OCI-LY7 (cell line): ENCODE results near the gene INTS7. TPM values are rescaled to one million over a fixed set of nuclear protein-coding genes. Genes with fewer than 3 reads are reported as not detected.

ENCODE experiments used
- BruUV-seq: library from RNA; stranded (reverse); fragments of 400-500 nt; replicated peaks from 2 replicates; lab custom pipeline; 2021; lab: Mats Ljungman, UMichigan
- CTCF ChIA-PET: fragments of 300-600 bp; sonication (Branson Sonifier 250); formaldehyde crosslinking; loops from one replicate; lab custom pipeline; 2022; ENCODE audit warnings: antibody characterized with exemption; ENCODE audit not compliant: unreplicated experiment; lab: Charles Lee
- POLR2A ChIA-PET: fragments of 300-600 bp; sonication (Branson Sonifier 250); formaldehyde crosslinking; loops from one replicate; lab custom pipeline; 2022; ENCODE audit warnings: antibody characterized with exemption; lab: Charles Lee
- DNase-seq: peaks from one replicate; pipeline ENCODE4 v3.0.0-alpha.2; 2015; ENCODE audit warnings: low spot score
- H2AFZ ChIP-seq: fragments of 200-600 bp; sonication (generic), shearing (Covaris generic); 2 replicates; pipeline ENCODE4 v1.6.1; 2014; ENCODE audit warnings: mild to moderate bottlenecking, antibody characterized with exemption, low read length, moderate library complexity
- H3K27ac ChIP-seq: fragments of 200-600 bp; sonication (generic); 2 replicates; pipeline ENCODE4 v1.5.1; 2014; ENCODE audit warnings: mixed run types, low read depth, mild to moderate bottlenecking, moderate library complexity, low read length, inconsistent platforms; ENCODE audit not compliant: poor library complexity, severe bottlenecking
- H3K36me3 ChIP-seq: fragments of 200-600 bp; sonication (generic); 2 replicates; pipeline ENCODE4 v1.6.1; 2014; ENCODE audit warnings: mild to moderate bottlenecking, antibody characterized with exemption, low read length, moderate library complexity, mixed read lengths; ENCODE audit not compliant: insufficient read depth
- H3K4me1 ChIP-seq: fragments of 200-600 bp; sonication (generic); 2 replicates; pipeline ENCODE4 v1.5.1; 2014; ENCODE audit warnings: mild to moderate bottlenecking, low read length; ENCODE audit not compliant: insufficient read depth, poor library complexity, severe bottlenecking
- H3K4me2 ChIP-seq: fragments of 200-600 bp; sonication (generic); 2 replicates; pipeline ENCODE4 v1.6.1; 2014; ENCODE audit warnings: mild to moderate bottlenecking, low read length
- H3K4me3 ChIP-seq: fragments of 200-600 bp; sonication (generic); 2 replicates; pipeline ENCODE4 v1.5.1; 2014; ENCODE audit warnings: mild to moderate bottlenecking, low read depth, low read length; ENCODE audit not compliant: poor library complexity, severe bottlenecking
- H3K79me2 ChIP-seq: fragments of 200-600 bp; sonication (generic); 2 replicates; pipeline ENCODE4 v1.6.1; 2016; ENCODE audit warnings: low read depth, mild to moderate bottlenecking, low read length, moderate library complexity, mixed read lengths; ENCODE audit not compliant: insufficient read depth
- H3K9me2 ChIP-seq: fragments of 200-600 bp; sonication (generic); 2 replicates; pipeline ENCODE4 v1.6.1; 2016; ENCODE audit warnings: mild to moderate bottlenecking, low read length, mixed read lengths; ENCODE audit not compliant: insufficient read depth
- H3K9me3 ChIP-seq: fragments of 200-600 bp; sonication (generic); 2 replicates; pipeline ENCODE4 v1.6.1; 2014; ENCODE audit warnings: mild to moderate bottlenecking, mixed run types, low read length, mixed read lengths
- H4K20me1 ChIP-seq: fragments of 200-600 bp; sonication (generic); 2 replicates; pipeline ENCODE4 v1.6.1; 2014; ENCODE audit warnings: mild to moderate bottlenecking, antibody characterized with exemption, low read length, moderate library complexity, mixed read lengths; ENCODE audit not compliant: insufficient read depth
- EZH2phosphoT487 ChIP-seq: fragments of 200-600 bp; sonication (generic); IDR thresholded peaks from 2 replicates; pipeline ENCODE4 v1.6.1; 2018; ENCODE audit warnings: low read depth, borderline replicate concordance, mild to moderate bottlenecking, mixed run types, antibody characterized with exemption, low read length, moderate library complexity, mixed read lengths
- intact Hi-C: fragments of 100-400 bp; cut with micrococcal nuclease; formaldehyde crosslinking; loops from one replicate; pipeline ENCODE4 v1.10.0; 2022; ENCODE audit not compliant: unreplicated experiment
- total RNA-seq, 2 experiments: library from RNA; depleted of rRNA in 1 of 2; stranded (reverse); fragments of >200 nt in 1 of 2; shearing (Covaris generic) in 1 of 2; gene quantifications; 2 replicates each; pipeline ENCODE4 v1.2.3, GENCODE V29; 2014 to 2022
- TF ChIP-seq, protein P1 (sequence below): fragments of 200-600 bp; sonication (generic); conservative IDR thresholded peaks from 2 replicates; pipeline ENCODE4 v1.5.1; 2014; ENCODE audit warnings: mild to moderate bottlenecking, antibody characterized with exemption, low read length, moderate library complexity, mixed read lengths

The INTS7 gene
- total RNA-seq, 2 experiments from 2014 or later: 17.8 to 25.8 TPM

DNA sequence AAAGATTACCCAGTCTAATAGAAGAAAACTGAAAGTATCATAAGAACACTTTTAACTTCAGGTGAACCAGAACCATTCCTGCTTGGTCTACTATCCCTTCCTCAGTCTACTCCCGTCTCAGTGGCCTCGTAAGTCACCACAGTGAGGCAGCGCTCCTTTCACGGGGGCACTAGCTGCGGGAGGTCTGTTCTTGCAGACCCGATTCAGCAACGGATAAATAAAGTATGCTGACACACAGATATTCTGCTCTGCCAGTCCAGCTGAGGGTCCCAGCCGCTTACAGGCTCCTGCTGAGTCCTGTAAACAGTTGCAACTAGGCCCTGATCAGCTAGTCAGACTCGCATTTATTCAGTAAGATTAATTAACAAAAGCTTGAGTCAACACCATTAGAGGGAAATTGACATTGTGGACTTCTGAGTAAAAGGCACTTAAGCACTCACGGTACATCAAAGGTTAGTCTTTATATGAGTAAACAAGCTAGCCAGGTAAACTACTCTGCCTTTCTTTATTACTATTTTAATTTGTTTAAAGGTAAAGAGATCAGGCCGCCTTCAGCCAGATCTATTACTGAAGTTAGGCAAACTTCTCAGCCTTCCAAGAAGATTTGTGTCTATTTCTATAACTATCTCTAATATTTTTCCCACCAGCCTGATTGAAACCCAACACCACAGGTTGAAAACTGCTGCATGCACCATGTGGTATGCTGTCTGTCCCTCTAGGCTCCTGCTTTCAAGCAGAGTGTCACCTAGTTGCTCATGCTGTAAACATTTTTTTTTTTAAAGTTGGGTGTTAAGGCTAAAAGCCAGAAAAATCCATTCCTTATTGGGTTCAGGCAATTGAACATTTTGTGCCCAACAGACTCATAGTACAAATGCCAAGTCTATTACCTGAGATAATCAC is 87.7 kb downstream of the INTS7 start:
- H3K9me3 ChIP-seq: no peaks in the 10 kb centered on the region
- no peak overlapping the region for H3K4me3 ChIP-seq
- no peaks in the 10 kb centered on the region for H3K9me2 ChIP-seq
- POLR2A ChIA-PET: no interaction called here
- CTCF ChIA-PET: no interaction called here
- no peak for TF ChIP-seq EZH2phosphoT487
- no peak overlapping the region for H2AFZ ChIP-seq
- DNase-seq: no peak
- peaks cover 40% of the 10 kb centered on the region for H3K36me3 ChIP-seq
- no peaks in the 10 kb centered on the region for H4K20me1 ChIP-seq
- intact Hi-C loops: no loop called here
- H3K4me1 ChIP-seq: peaks cover 5% of the 10 kb centered on the region
- no TSS peak for BruUV-seq
- H3K27ac ChIP-seq: no peak overlapping the region
- no peak overlapping the region for H3K4me2 ChIP-seq
- H3K79me2 ChIP-seq: no peaks in the 10 kb centered on the region

DNA sequence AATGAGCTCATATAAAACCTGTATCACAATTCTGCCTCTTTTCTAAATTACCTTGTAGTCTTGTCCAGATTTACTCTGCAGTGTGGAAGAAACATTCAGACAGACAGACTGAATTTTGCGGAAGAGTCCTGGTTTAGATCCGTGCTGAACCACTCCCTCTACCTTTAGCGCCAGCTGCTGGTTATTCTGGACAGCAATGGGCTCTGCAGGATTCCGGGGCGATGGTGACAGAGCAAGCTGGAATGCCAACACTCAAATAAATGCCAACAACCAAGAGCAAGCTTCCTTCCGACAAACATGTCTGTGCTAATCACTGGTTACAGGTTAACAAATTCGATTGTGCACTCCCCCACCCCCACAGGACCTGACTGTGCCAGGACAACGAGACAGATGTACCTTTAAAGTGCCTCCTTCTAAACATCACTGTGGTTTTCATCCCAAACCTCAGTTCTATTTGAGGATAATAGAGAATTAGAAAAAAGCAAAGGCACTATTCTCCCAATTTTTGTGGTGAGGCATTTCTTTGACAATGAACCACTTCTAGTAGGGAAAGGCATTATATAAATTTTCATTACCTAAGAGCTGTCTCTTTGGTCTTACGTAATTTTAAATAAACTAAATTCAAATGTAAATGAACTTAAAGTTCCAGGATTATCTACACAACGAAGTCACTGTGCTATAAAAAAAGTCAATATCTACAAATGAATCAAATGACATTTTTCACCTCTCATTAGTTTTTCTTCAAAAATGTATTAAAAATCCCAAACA is 90.4 kb downstream of the INTS7 start:
- no TSS peak for BruUV-seq
- no peak overlapping the region for H3K4me3 ChIP-seq
- peaks cover 7% of the 10 kb centered on the region for H3K4me1 ChIP-seq
- H3K9me3 ChIP-seq: no peaks in the 10 kb centered on the region
- no peak overlapping the region for H3K4me2 ChIP-seq
- H2AFZ ChIP-seq: no peak overlapping the region
- intact Hi-C loops: loop anchor here (5.0 kb wide), 1 partner anchor 248 kb away; no protein-coding TSS in a partner anchor
- DNase-seq: no peak
- no peaks in the 10 kb centered on the region for H3K9me2 ChIP-seq
- CTCF ChIA-PET: no interaction called here
- no peak overlapping the region for H3K27ac ChIP-seq
- peaks cover 42% of the 10 kb centered on the region for H3K36me3 ChIP-seq
- no peak for TF ChIP-seq EZH2phosphoT487
- TF ChIP-seq, protein P1, sequence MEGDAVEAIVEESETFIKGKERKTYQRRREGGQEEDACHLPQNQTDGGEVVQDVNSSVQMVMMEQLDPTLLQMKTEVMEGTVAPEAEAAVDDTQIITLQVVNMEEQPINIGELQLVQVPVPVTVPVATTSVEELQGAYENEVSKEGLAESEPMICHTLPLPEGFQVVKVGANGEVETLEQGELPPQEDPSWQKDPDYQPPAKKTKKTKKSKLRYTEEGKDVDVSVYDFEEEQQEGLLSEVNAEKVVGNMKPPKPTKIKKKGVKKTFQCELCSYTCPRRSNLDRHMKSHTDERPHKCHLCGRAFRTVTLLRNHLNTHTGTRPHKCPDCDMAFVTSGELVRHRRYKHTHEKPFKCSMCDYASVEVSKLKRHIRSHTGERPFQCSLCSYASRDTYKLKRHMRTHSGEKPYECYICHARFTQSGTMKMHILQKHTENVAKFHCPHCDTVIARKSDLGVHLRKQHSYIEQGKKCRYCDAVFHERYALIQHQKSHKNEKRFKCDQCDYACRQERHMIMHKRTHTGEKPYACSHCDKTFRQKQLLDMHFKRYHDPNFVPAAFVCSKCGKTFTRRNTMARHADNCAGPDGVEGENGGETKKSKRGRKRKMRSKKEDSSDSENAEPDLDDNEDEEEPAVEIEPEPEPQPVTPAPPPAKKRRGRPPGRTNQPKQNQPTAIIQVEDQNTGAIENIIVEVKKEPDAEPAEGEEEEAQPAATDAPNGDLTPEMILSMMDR: no peak
- H4K20me1 ChIP-seq: no peaks in the 10 kb centered on the region
- H3K79me2 ChIP-seq: no peaks in the 10 kb centered on the region
- POLR2A ChIA-PET: interaction anchor here (0.6 kb wide), 1 partner anchor 403 kb away, joined by 5 read pairs; no protein-coding TSS in a partner anchor

DNA sequence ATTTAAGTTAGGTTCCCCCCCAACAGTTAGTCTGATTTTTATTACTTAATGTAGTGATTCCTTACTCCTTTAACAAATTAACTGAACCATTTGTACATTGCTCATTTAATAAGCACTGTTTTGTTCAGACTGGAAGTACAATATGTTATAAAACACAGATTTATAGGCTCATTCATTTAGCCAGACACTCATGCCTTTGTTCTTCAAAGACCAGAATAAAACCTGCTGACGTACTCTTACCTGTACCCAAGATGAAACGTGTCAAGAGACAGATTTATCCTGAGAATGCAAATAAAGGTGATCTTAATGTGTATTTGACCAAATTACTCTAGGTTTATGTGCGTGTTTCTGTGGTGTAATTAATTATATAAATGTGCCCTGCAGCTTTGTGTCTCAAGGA is 92.8 kb downstream of the INTS7 start:
- Histone ChIP-seq H2AFZ (no peak overlapping the region), H3K79me2 (no peaks in the 10 kb centered on the region), H3K9me2 (no peaks in the 10 kb centered on the region), H3K4me1 (peaks cover 19% of the 10 kb centered on the region), H3K27ac (no peak overlapping the region), H3K4me3 (no peak overlapping the region), H3K4me2 (no peak overlapping the region), H4K20me1 (no peaks in the 10 kb centered on the region), H3K36me3 (peaks cover 38% of the 10 kb centered on the region), H3K9me3 (no peaks in the 10 kb centered on the region)
- ChIA-PET CTCF (no interaction called here), POLR2A (interaction anchor here (2.2 kb wide), 1 partner anchor 9 kb away, joined by 4 read pairs; no protein-coding TSS in a partner anchor)
- no TSS peak for BruUV-seq
- DNase-seq: no peak
- intact Hi-C loops: loop anchor here (5.0 kb wide), 1 partner anchor 245 kb away; no protein-coding TSS in a partner anchor
- TF ChIP-seq, protein P1: no peak
- no peak for TF ChIP-seq EZH2phosphoT487
